ENCODE measurements around the gene SLC35F3.
"Not testable (repeated sequence)": the region's sequence is repeated elsewhere in the genome, so short reads cannot be mapped to it uniquely, and the experiment has no call there.

The SLC35F3 gene

GRCh38 chr1:234176000-234176399 lies 271.5 kb downstream of the SLC35F3 start:
- Histone ChIP-seq H3K9me3 (ENCODE audit: control insufficient read depth, low read length) (no peaks in the 10 kb centered on the region), H3K27ac (ENCODE audit: low read depth, low read length, severe bottlenecking) (no peak overlapping the region), H3K4me1 (ENCODE audit: control insufficient read depth, insufficient read depth, low read length, poor library complexity, severe bottlenecking) (no peaks in the 10 kb centered on the region), H3K36me3 (ENCODE audit: control insufficient read depth, insufficient read depth, low read length) (no peaks in the 10 kb centered on the region), H3K4me3 (ENCODE audit: extremely low read depth, insufficient read depth, low read length, poor library complexity, severe bottlenecking) (no peak overlapping the region)
- WGBS, 2 experiments (ENCODE audit: insufficient coverage in 2 of 2): 93 to 100% methylated on average over 1 to 3 of the region's 3 CpGs

- 100% methylated on average over 1 of the region's 2 CpGs; no CpG with 5 or more reads in 1 of the 2 experiments for WGBS, 2 experiments (ENCODE audit: insufficient coverage in 2 of 2)
- not testable (repeated sequence) for H3K36me3 ChIP-seq (ENCODE audit: control insufficient read depth, insufficient read depth, low read length); H3K9me3 ChIP-seq (ENCODE audit: control insufficient read depth, low read length); H3K27ac ChIP-seq (ENCODE audit: low read depth, low read length, severe bottlenecking); H3K4me3 ChIP-seq (ENCODE audit: extremely low read depth, insufficient read depth, low read length, poor library complexity, severe bottlenecking); H3K4me1 ChIP-seq (ENCODE audit: control insufficient read depth, insufficient read depth, low read length, poor library complexity, severe bottlenecking)
Measured at GRCh38 chr1:234176847-234177246, 272.4 kb downstream of the SLC35F3 start.

- no peaks in the 10 kb centered on the region for H3K4me1 ChIP-seq (ENCODE audit: control insufficient read depth, insufficient read depth, low read length, poor library complexity, severe bottlenecking)
- no peak overlapping the region for H3K4me3 ChIP-seq (ENCODE audit: extremely low read depth, insufficient read depth, low read length, poor library complexity, severe bottlenecking)
- H3K9me3 ChIP-seq (ENCODE audit: control insufficient read depth, low read length): no peaks in the 10 kb centered on the region
- H3K36me3 ChIP-seq (ENCODE audit: control insufficient read depth, insufficient read depth, low read length): no peaks in the 10 kb centered on the region
- H3K27ac ChIP-seq (ENCODE audit: low read depth, low read length, severe bottlenecking): no peak overlapping the region
- WGBS, 2 experiments (ENCODE audit: insufficient coverage in 2 of 2): no CpG with 5 or more reads among the region's 1 CpG
Measured at GRCh38 chr1:234185438-234185837, 281.0 kb downstream of the SLC35F3 start.

- Histone ChIP-seq H3K9me3 (ENCODE audit: control insufficient read depth, low read length) (peaks cover 4% of the 10 kb centered on the region), H3K4me3 (ENCODE audit: extremely low read depth, insufficient read depth, low read length, poor library complexity, severe bottlenecking) (no peak overlapping the region), H3K27ac (ENCODE audit: low read depth, low read length, severe bottlenecking) (no peak overlapping the region), H3K36me3 (ENCODE audit: control insufficient read depth, insufficient read depth, low read length) (no peaks in the 10 kb centered on the region), H3K4me1 (ENCODE audit: control insufficient read depth, insufficient read depth, low read length, poor library complexity, severe bottlenecking) (no peaks in the 10 kb centered on the region)
- WGBS, 2 experiments (ENCODE audit: insufficient coverage in 2 of 2): 89 to 95% methylated on average over 4 to 5 of the region's 6 CpGs
Measured at GRCh38 chr1:234186037-234186688, 281.7 kb downstream of the SLC35F3 start.

GRCh38 chr1:234188454-234188792 lies 283.9 kb downstream of the SLC35F3 start:
- Histone ChIP-seq H3K9me3 (ENCODE audit: control insufficient read depth, low read length) (peaks cover 4% of the 10 kb centered on the region), H3K4me1 (ENCODE audit: control insufficient read depth, insufficient read depth, low read length, poor library complexity, severe bottlenecking) (no peaks in the 10 kb centered on the region), H3K36me3 (ENCODE audit: control insufficient read depth, insufficient read depth, low read length) (no peaks in the 10 kb centered on the region), H3K4me3 (ENCODE audit: extremely low read depth, insufficient read depth, low read length, poor library complexity, severe bottlenecking) (no peak overlapping the region), H3K27ac (ENCODE audit: low read depth, low read length, severe bottlenecking) (no peak overlapping the region)
- 50% methylated on average over 1 of the region's 3 CpGs; no CpG with 5 or more reads in 1 of the 2 experiments for WGBS, 2 experiments (ENCODE audit: insufficient coverage in 2 of 2)

- Histone ChIP-seq H3K36me3 (ENCODE audit: control insufficient read depth, insufficient read depth, low read length) (no peaks in the 10 kb centered on the region), H3K4me3 (ENCODE audit: extremely low read depth, insufficient read depth, low read length, poor library complexity, severe bottlenecking) (no peak overlapping the region), H3K4me1 (ENCODE audit: control insufficient read depth, insufficient read depth, low read length, poor library complexity, severe bottlenecking) (no peaks in the 10 kb centered on the region), H3K9me3 (ENCODE audit: control insufficient read depth, low read length) (no peaks in the 10 kb centered on the region), H3K27ac (ENCODE audit: low read depth, low read length, severe bottlenecking) (no peak overlapping the region)
Measured at GRCh38 chr1:234197839-234198238, 293.4 kb downstream of the SLC35F3 start.

- no peaks in the 10 kb centered on the region for H3K36me3 ChIP-seq (ENCODE audit: control insufficient read depth, insufficient read depth, low read length)
Measured at GRCh38 chr1:234199476-234200127, 295.1 kb downstream of the SLC35F3 start.

GRCh38 chr1:234200566-234200965 lies 296.1 kb downstream of the SLC35F3 start:
- H3K9me3 ChIP-seq (ENCODE audit: control insufficient read depth, low read length): no peaks in the 10 kb centered on the region
- H3K27ac ChIP-seq (ENCODE audit: low read depth, low read length, severe bottlenecking): no peak overlapping the region
- no peaks in the 10 kb centered on the region for H3K4me1 ChIP-seq (ENCODE audit: control insufficient read depth, insufficient read depth, low read length, poor library complexity, severe bottlenecking)
- WGBS, 2 experiments (ENCODE audit: insufficient coverage in 2 of 2): 100% methylated on average over 1 to 2 of the region's 4 CpGs
- H3K36me3 ChIP-seq (ENCODE audit: control insufficient read depth, insufficient read depth, low read length): no peaks in the 10 kb centered on the region
- H3K4me3 ChIP-seq (ENCODE audit: extremely low read depth, insufficient read depth, low read length, poor library complexity, severe bottlenecking): no peak overlapping the region

More at GRCh38 chr1:234199476-234200127, 295.1 kb downstream of the SLC35F3 start:
- H3K4me3 ChIP-seq (ENCODE audit: extremely low read depth, insufficient read depth, low read length, poor library complexity, severe bottlenecking): no peak overlapping the region
- H3K27ac ChIP-seq (ENCODE audit: low read depth, low read length, severe bottlenecking): no peak overlapping the region
- no peaks in the 10 kb centered on the region for H3K4me1 ChIP-seq (ENCODE audit: control insufficient read depth, insufficient read depth, low read length, poor library complexity, severe bottlenecking)
- 100% methylated on average over 1 of the region's 2 CpGs; no CpG with 5 or more reads in 1 of the 2 experiments for WGBS, 2 experiments (ENCODE audit: insufficient coverage in 2 of 2)
- H3K9me3 ChIP-seq (ENCODE audit: control insufficient read depth, low read length): no peaks in the 10 kb centered on the region

GRCh38 chr1:234201600-234201999 lies 297.1 kb downstream of the SLC35F3 start:
- H3K27ac ChIP-seq (ENCODE audit: low read depth, low read length, severe bottlenecking): no peak overlapping the region
- H3K4me1 ChIP-seq (ENCODE audit: control insufficient read depth, insufficient read depth, low read length, poor library complexity, severe bottlenecking): peaks cover 4% of the 10 kb centered on the region
- H3K9me3 ChIP-seq (ENCODE audit: control insufficient read depth, low read length): no peaks in the 10 kb centered on the region
- WGBS, 2 experiments (ENCODE audit: insufficient coverage in 2 of 2): 92 to 100% methylated on average over 2 of the region's 5 CpGs
- H3K4me3 ChIP-seq (ENCODE audit: extremely low read depth, insufficient read depth, low read length, poor library complexity, severe bottlenecking): no peak overlapping the region
- no peaks in the 10 kb centered on the region for H3K36me3 ChIP-seq (ENCODE audit: control insufficient read depth, insufficient read depth, low read length)

- Histone ChIP-seq H3K9me3 (ENCODE audit: control insufficient read depth, low read length) (no peaks in the 10 kb centered on the region), H3K36me3 (ENCODE audit: control insufficient read depth, insufficient read depth, low read length) (no peaks in the 10 kb centered on the region)
- WGBS, 2 experiments (ENCODE audit: insufficient coverage in 2 of 2): 94 to 100% methylated on average over 3 to 5 of the region's 7 CpGs
Measured at GRCh38 chr1:234205966-234206365, 301.5 kb downstream of the SLC35F3 start.

GRCh38 chr1:234206651-234207284 lies 302.3 kb downstream of the SLC35F3 start:
- Histone ChIP-seq H3K36me3 (ENCODE audit: control insufficient read depth, insufficient read depth, low read length) (no peaks in the 10 kb centered on the region), H3K4me3 (ENCODE audit: extremely low read depth, insufficient read depth, low read length, poor library complexity, severe bottlenecking) (no peak overlapping the region), H3K9me3 (ENCODE audit: control insufficient read depth, low read length) (no peaks in the 10 kb centered on the region), H3K4me1 (ENCODE audit: control insufficient read depth, insufficient read depth, low read length, poor library complexity, severe bottlenecking) (peaks cover 22% of the 10 kb centered on the region), H3K27ac (ENCODE audit: low read depth, low read length, severe bottlenecking) (peak overlapping the region; percentile 18)
- 78 to 85% methylated on average over 17 to 18 of the region's 18 CpGs for WGBS, 2 experiments (ENCODE audit: insufficient coverage in 2 of 2)

More at GRCh38 chr1:234205966-234206365, 301.5 kb downstream of the SLC35F3 start:
- Histone ChIP-seq H3K4me3 (ENCODE audit: extremely low read depth, insufficient read depth, low read length, poor library complexity, severe bottlenecking) (no peak overlapping the region), H3K27ac (ENCODE audit: low read depth, low read length, severe bottlenecking) (no peak overlapping the region), H3K4me1 (ENCODE audit: control insufficient read depth, insufficient read depth, low read length, poor library complexity, severe bottlenecking) (peaks cover 22% of the 10 kb centered on the region)

Data from mesodermal cell (in vitro differentiated cells).